SJCRH30 (cell line): Measurements from ENCODE around the gene GRM3. TPM values are rescaled to one million over a fixed set of nuclear protein-coding genes. Genes with fewer than 3 reads are reported as not detected.

Experiments used
- DNase-seq, 2 experiments: peaks; one replicate each; pipeline ENCODE4 v3.0.0-alpha.2; 2015 to 2020
- H3K27ac ChIP-seq: fragments of 250-450 bp; sonication (Bioruptor Pico); 2 replicates; pipeline ENCODE4 v1.5.1; 2020; ENCODE audit warnings: mild to moderate bottlenecking, moderate library complexity
- H3K27me3 ChIP-seq: fragments of 250-450 bp; sonication (Bioruptor Pico); 2 replicates; pipeline ENCODE4 v1.5.1; 2020; ENCODE audit warnings: mild to moderate bottlenecking, moderate library complexity
- H3K36me3 ChIP-seq: fragments of 250-450 bp; sonication (Bioruptor Pico); 2 replicates; pipeline ENCODE4 v1.5.1; 2020; ENCODE audit warnings: mild to moderate bottlenecking, moderate library complexity
- H3K4me1 ChIP-seq: fragments of 250-450 bp; sonication (Bioruptor Pico); 2 replicates; pipeline ENCODE4 v1.5.1; 2020; ENCODE audit warnings: mild to moderate bottlenecking, moderate library complexity
- H3K4me3 ChIP-seq: fragments of 250-450 bp; sonication (Bioruptor Pico); 2 replicates; pipeline ENCODE4 v1.5.1; 2020; ENCODE audit warnings: mild to moderate bottlenecking, moderate library complexity
- H3K9me3 ChIP-seq: fragments of 250-450 bp; sonication (Bioruptor Pico); replicated peaks from 2 replicates; pipeline ENCODE4 v1.5.1; 2020; ENCODE audit warnings: mild to moderate bottlenecking, moderate library complexity
- total RNA-seq: library from RNA; depleted of rRNA; stranded (reverse); fragments of >200 nt; shearing (Covaris generic); gene quantifications from 2 replicates; pipeline ENCODE4 v1.2.3, GENCODE V29; 2014

Gene GRM3
- total RNA-seq, 1 experiment from 2014 or later, result not detected

DNA sequence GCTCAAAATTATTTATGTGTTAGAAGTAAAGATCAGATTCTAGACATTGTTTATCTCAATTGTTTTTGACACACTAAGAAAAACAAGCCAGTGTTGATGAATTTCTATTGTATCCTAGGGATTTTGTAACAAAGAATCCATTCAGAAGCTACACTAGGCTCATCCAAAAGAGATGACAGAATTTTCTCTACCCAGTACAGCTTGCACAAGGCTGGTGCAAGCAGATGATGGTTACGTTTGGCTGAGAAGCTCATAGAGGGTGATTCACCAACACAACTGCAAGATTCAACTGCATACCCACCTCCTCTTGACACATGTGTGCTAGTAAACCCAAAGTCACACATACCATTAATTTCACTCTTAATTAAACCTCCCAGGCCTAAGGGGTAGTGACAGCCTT lies 20.8 kb downstream of the GRM3 start:
- no peaks in the 10 kb centered on the region for H3K9me3 ChIP-seq
- H3K27me3 ChIP-seq, result no peaks in the 10 kb centered on the region
- no peak overlapping the region for H3K27ac ChIP-seq
- no peaks in the 10 kb centered on the region for H3K36me3 ChIP-seq
- no peaks in the 10 kb centered on the region for H3K4me1 ChIP-seq
- no peak overlapping the region for H3K4me3 ChIP-seq
- no peak for DNase-seq

DNA sequence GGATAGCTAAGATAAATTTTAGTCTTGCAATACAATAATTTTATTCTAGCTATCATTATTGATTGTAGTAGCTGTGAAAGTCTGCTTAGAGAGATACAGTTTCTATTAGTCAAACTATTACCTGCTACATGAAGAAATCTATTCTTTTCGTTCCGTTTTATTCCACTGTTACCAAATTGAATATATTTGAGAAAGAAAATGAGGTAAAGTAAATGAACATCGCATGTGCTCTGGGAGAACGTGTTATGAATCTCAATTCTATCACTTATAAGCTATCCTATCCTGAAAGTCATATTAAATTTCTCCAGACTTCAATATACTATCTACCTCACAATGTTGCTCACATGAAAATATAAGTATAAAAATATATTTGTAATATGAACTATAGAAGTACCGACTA lies 21.3 kb downstream of the GRM3 start:
- no peaks in the 10 kb centered on the region for H3K9me3 ChIP-seq
- H3K4me3 ChIP-seq, result no peak overlapping the region
- DNase-seq, result no peak
- H3K27me3 ChIP-seq, result no peaks in the 10 kb centered on the region
- no peaks in the 10 kb centered on the region for H3K36me3 ChIP-seq
- H3K4me1 ChIP-seq, result no peaks in the 10 kb centered on the region
- no peak overlapping the region for H3K27ac ChIP-seq

DNA sequence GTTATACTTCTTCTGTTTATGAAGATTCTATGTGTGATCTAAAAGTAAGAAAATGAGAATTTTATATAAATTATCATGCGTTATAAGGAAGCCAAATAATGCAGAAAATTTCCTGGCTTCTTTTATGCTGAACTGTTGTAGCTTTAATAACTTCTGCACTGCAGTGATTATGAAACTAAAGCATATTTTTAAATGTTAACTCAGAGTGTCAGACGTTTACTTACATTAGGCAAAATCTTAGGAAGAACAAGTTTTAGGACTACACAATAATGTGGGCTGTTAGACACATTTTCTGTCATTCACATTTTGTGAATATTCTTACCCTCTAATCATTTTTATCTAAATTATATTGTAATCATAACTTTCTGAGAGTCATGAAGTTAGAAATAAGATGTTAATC lies 22.0 kb downstream of the GRM3 start:
- Histone ChIP-seq H3K4me1 (no peaks in the 10 kb centered on the region), H3K9me3 (no peaks in the 10 kb centered on the region), H3K4me3 (no peak overlapping the region), H3K27me3 (no peaks in the 10 kb centered on the region), H3K27ac (no peak overlapping the region), H3K36me3 (no peaks in the 10 kb centered on the region)
- DNase-seq, result no peak

DNA sequence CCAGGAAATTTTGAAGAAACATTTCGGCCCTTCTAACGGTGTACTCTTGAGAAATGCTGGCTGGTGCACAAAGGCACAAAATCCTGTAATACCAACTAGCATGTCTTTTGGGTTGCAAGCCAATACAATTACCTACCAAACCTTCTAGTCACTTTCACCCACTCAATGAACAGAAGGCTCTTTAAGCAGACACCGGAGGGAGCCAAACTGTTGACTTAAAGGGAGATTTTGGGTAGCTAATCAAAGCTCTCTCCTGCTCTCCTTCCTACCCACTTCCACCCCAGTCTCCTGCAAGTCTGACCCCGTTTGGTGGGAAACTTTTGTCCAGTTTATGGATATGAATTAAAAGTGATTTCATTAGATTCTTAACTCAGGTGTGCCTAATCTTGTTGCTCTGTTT lies 24.0 kb downstream of the GRM3 start:
- DNase-seq, result peak in 1 of 2 experiments; percentile 16
- no peaks in the 10 kb centered on the region for H3K27me3 ChIP-seq
- H3K9me3 ChIP-seq, result no peaks in the 10 kb centered on the region
- H3K36me3 ChIP-seq, result no peaks in the 10 kb centered on the region
- no peak overlapping the region for H3K27ac ChIP-seq
- H3K4me1 ChIP-seq, result no peaks in the 10 kb centered on the region
- no peak overlapping the region for H3K4me3 ChIP-seq

DNA sequence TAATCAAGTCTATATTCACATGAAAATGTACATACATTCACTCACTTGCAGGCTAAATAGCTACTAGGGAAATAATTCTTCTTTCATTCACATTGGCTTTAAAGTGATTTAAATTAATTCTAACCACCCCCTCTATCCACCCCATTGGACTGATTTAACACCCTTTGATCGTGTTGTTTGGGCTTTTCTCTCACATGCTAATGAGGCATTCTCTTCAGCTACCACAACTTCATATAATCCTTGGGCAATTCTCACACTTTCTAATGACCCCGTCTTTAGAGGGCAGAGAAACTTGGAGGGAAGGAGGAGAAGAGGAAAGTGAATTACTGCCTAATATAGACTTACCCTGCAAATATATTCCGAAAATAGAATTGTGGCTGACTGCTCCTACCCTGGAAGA lies 24.6 kb downstream of the GRM3 start:
- Histone ChIP-seq H3K4me3 (no peak overlapping the region), H3K36me3 (no peaks in the 10 kb centered on the region), H3K4me1 (no peaks in the 10 kb centered on the region), H3K27ac (no peak overlapping the region), H3K9me3 (no peaks in the 10 kb centered on the region), H3K27me3 (no peaks in the 10 kb centered on the region)
- no peak for DNase-seq

DNA sequence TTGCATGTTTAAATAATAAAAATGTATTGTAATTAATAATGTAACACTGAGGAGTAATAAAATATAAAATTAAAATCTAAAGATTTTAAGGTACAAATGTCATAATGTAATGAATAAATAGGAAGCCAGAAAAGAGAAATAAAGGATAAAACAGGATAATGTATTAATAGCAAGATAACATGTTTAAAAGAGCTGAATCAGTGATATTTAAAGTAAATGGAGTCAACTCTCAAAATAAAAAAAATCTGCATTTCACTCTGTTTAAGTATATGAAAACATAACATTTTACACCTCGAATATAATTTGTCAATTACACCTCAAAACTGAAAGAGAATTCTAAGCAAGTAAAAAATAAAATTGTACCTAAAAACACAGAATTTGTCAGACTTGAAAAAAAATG lies 44.1 kb downstream of the GRM3 start:
- no peaks in the 10 kb centered on the region for H3K9me3 ChIP-seq
- H3K4me3 ChIP-seq, result no peak overlapping the region
- no peak for DNase-seq
- no peaks in the 10 kb centered on the region for H3K36me3 ChIP-seq
- no peaks in the 10 kb centered on the region for H3K4me1 ChIP-seq
- H3K27me3 ChIP-seq, result no peaks in the 10 kb centered on the region
- no peak overlapping the region for H3K27ac ChIP-seq

DNA sequence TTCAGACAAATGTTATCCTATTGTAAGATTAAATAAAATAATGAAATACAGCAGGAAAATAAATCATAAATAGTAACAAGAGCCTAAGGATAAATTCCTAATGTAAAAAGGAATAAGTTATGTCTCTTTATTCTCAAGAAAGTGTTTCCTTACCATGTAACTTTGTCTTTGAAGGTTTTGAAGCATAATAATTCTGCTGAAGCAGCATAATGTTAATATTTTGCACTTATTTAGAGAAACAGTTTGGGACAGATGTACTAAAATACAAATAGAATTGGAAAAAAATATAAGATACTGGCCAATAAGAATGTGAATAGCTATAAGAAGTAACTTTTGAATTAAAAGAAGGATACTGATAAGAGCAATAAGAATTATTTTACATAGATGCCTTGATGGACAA lies 45.7 kb downstream of the GRM3 start:
- Histone ChIP-seq H3K27me3 (no peaks in the 10 kb centered on the region), H3K36me3 (no peaks in the 10 kb centered on the region), H3K27ac (no peak overlapping the region), H3K9me3 (no peaks in the 10 kb centered on the region), H3K4me1 (no peaks in the 10 kb centered on the region), H3K4me3 (no peak overlapping the region)
- DNase-seq, result no peak

DNA sequence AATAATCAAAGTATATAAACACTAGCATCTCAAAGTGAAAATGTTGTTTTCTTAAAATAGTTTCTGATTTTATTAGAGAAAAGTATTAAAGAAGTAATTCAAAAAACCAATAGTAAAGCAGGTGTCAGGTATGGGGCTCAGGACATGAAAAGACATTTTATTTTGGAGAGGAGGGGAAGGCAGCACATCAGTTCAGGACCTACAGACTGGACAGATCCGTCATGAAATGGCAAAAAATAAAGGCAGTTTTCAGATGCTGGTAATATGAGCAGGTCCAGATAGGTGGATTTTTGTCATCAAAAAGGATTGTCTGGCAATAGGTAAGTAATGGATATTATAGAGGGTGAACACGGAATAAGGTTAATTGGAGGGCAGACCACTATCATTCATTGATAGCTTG lies 49.0 kb downstream of the GRM3 start:
- Histone ChIP-seq H3K9me3 (no peaks in the 10 kb centered on the region), H3K4me1 (no peaks in the 10 kb centered on the region), H3K27me3 (no peaks in the 10 kb centered on the region), H3K36me3 (no peaks in the 10 kb centered on the region), H3K27ac (no peak overlapping the region), H3K4me3 (no peak overlapping the region)
- no peak for DNase-seq

DNA sequence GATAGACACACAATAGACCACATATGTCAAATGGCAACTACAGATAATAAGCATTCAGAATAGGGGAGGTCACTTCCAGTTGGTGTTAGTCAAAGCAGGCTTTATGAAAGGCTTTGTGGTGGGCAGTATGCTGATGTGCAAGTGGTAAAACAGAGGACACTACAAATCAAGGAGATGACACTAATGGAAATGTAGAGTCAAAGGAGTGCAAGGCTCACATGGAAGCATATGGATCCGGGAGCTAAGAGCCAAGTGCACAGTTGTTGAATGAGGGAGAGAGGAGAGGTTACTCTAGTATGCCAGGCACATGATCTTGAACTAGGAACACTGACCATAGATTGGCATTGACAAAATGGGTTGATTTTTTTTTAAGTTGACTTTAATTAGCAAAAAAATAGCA lies 62.7 kb downstream of the GRM3 start:
- no peaks in the 10 kb centered on the region for H3K36me3 ChIP-seq
- H3K9me3 ChIP-seq, result no peaks in the 10 kb centered on the region
- no peaks in the 10 kb centered on the region; the same call in 1 of the 2 replicates for H3K4me1 ChIP-seq
- no peak overlapping the region for H3K4me3 ChIP-seq
- H3K27ac ChIP-seq, result no peak overlapping the region
- no peaks in the 10 kb centered on the region for H3K27me3 ChIP-seq
- no peak for DNase-seq

DNA sequence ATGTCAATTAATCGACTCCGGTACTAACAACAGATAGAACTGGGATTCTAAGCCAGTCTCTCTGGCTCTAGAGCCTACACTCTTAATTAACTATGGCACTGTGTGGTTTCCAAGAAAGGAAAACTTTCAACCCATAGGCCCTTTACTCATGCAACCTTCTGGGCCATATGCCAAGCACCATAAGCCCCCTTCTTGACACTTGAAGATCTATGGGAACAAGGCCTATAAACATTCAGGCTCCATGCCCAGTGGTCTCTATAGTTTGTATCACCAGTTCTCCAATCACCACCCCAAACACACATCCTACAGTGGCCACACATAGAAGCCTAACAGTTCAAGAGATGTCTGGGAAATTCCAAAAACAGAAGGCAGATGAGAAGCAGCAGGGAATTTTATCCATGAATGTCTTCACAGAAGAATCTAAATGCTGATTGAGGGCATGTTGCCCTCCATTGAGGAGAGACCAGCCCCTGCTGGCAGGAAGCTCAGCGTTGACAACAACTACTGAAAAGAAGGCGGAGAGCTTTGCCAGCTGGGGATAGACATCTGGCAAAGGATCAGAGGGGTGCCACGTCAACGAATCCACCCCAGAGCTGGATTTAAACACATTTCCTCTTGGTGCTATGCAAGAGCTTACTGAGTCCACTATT lies 64.4 kb downstream of the GRM3 start:
- Histone ChIP-seq H3K27ac (no peak overlapping the region), H3K36me3 (no peaks in the 10 kb centered on the region), H3K27me3 (no peaks in the 10 kb centered on the region), H3K9me3 (no peaks in the 10 kb centered on the region), H3K4me3 (no peak overlapping the region), H3K4me1 (no peaks in the 10 kb centered on the region; the same call in 1 of the 2 replicates)
- DNase-seq, result peak; percentile 9 to 36

DNA sequence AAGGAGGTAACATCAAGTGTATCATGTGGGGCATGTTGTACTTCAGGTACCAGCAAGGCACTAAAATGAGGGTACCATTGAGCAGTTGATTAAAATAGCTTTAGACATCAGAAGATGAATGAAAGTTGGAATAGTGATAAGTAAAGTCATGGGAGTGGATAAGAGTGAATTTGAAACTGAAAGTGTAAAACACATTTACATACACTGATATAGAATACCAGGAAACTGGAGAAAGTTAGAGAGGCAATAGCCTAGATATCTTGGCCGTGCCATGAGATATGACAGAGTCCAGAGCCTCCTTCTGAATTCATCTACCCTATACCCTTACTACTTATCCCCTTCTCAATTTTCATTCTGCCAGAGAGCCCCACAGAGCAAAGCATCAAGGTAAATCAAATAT lies 76.6 kb downstream of the GRM3 start:
- Histone ChIP-seq H3K27me3 (no peaks in the 10 kb centered on the region), H3K4me3 (no peak overlapping the region), H3K4me1 (peaks cover 6% of the 10 kb centered on the region; the same call in 1 of the 2 replicates), H3K9me3 (0 out of 2 replicates have a peak, but pooled peaks cover 3% of the 10 kb centered on the region), H3K36me3 (no peaks in the 10 kb centered on the region), H3K27ac (no peak overlapping the region)
- no peak for DNase-seq

DNA sequence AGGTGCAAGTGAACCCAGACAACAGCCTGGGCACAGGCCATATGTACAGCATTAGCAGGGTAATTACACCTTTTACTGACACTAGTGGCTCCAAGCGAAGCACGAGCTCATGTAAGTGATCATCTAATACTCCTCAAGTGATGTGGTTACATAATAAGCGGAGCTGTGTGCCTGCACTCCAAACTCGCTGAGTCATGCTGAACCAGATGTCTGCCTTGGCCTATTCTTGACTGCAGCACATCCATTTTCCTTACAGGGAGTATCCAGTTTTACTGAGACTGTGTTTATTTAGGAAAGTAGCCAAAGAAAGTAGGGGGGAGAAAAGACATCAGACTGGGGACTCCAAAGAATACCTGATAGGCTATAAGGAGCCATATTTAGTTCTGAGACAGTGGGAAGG lies 90.1 kb downstream of the GRM3 start:
- Histone ChIP-seq H3K9me3 (0 out of 2 replicates have a peak, but pooled peaks cover 8% of the 10 kb centered on the region), H3K4me3 (no peak overlapping the region), H3K4me1 (no peaks in the 10 kb centered on the region), H3K36me3 (no peaks in the 10 kb centered on the region), H3K27ac (no peak overlapping the region), H3K27me3 (no peaks in the 10 kb centered on the region)
- peak; percentile 47 to 51 for DNase-seq

DNA sequence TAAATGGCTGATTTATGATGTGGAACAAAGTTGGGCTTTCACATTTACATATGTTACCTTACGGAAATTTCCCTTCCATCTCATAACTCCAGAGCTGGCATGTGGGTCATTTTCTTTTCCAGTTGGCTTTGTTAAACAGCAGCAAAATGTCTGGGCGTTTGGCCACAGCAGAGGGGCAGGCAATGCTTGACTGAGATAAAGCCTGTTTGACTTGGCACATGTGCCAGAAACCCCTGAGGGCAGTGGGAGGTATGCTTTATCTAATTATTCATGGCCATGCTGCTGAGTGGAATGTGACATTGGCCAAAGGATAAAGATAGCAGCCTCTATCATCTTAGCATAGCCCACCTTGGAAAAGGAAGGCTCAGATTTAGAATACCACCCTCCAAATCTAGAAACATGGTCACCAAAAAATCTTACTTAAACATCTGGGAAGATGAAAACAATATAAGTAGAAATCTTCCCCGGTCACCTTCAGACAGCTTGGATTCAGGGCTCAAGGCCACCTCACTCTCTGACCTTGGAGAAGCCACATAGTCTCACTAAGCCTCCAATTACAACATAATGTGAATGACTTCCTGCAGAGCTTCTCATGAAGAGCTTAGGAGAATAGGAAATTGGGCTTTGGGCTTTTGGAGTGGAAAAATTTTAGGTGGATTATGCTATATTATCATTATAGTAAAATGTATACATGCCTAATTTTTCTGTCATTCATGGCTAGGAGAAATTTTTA lies 101.5 kb downstream of the GRM3 start:
- peaks cover 36% of the 10 kb centered on the region for H3K4me1 ChIP-seq
- H3K9me3 ChIP-seq, result no peaks in the 10 kb centered on the region
- no peaks in the 10 kb centered on the region for H3K27me3 ChIP-seq
- no peaks in the 10 kb centered on the region for H3K36me3 ChIP-seq
- no peak overlapping the region for H3K4me3 ChIP-seq
- H3K27ac ChIP-seq, result peak overlapping the region; percentile 61
- peak; percentile 89 to 90 for DNase-seq

DNA sequence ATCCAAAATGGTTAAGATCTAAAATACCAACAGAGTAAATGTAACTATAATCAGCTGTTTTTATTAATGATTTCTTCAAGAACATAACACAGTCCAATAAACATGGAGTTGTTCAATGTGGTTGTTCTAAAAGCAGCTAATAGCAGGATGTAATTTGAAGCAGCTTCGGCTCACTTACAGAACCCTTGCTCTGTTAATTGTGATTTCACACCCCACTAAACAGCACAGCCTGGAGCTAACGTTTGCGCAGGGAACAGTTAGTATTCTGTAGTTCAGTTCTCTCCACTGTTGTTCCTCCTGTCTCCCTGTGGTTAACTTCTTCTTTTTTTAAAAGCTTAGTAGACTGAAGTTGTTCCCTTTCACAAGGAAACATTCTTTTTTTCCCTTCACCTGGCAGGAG lies 104.0 kb downstream of the GRM3 start:
- Histone ChIP-seq H3K4me1 (peaks cover 36% of the 10 kb centered on the region), H3K27me3 (no peaks in the 10 kb centered on the region), H3K4me3 (no peak overlapping the region), H3K36me3 (no peaks in the 10 kb centered on the region), H3K27ac (peak overlapping the region; percentile 53), H3K9me3 (no peaks in the 10 kb centered on the region)
- DNase-seq, result peak; percentile 37 to 69

DNA sequence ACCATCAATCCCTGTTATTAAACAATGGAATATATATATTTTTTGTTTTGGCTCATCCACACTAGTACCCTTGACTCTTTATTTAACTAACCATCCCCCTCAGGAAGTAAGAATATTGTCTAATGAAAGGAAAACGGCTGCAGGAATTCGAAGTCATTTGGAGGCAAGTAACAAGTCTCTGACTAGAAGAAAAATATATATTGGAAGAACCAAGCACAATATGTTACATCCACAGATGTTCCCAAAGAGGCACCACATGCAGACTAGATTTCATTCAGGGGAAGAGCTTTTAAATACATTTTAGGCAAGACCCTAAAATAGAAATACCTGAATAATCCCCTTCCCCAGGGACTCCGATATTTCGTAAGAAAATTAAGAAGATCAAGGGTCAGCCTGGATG lies 104.5 kb downstream of the GRM3 start:
- peaks cover 36% of the 10 kb centered on the region for H3K4me1 ChIP-seq
- H3K27me3 ChIP-seq, result no peaks in the 10 kb centered on the region
- H3K9me3 ChIP-seq, result no peaks in the 10 kb centered on the region
- no peak for DNase-seq
- H3K36me3 ChIP-seq, result no peaks in the 10 kb centered on the region
- peak overlapping the region; percentile 53 for H3K27ac ChIP-seq
- no peak overlapping the region for H3K4me3 ChIP-seq
